Measurements from ENCODE around the gene RNF4.

Gene RNF4

GRCh38 chr4:2438822-2439718 is 29.8 kb upstream of the RNF4 start:
- DNase-seq: no peak

- DNase-seq: no peak
Observed at GRCh38 chr4:2441393-2442174, 27.3 kb upstream of the RNF4 start.

- no peak for DNase-seq
Observed at GRCh38 chr4:2442175-2442993, 26.5 kb upstream of the RNF4 start.

GRCh38 chr4:2443061-2443730 is 25.7 kb upstream of the RNF4 start:
- no peak for DNase-seq

GRCh38 chr4:2443956-2444740 is 24.8 kb upstream of the RNF4 start:
- DNase-seq: no peak

- no peak for DNase-seq
Observed at GRCh38 chr4:2445130-2445529, 23.8 kb upstream of the RNF4 start.

- no peak for DNase-seq
Observed at GRCh38 chr4:2445571-2445970, 23.3 kb upstream of the RNF4 start.

GRCh38 chr4:2446656-2447564 is 22.0 kb upstream of the RNF4 start:
- DNase-seq: no peak

- DNase-seq: no peak
Observed at GRCh38 chr4:2448589-2448988, 20.3 kb upstream of the RNF4 start.

GRCh38 chr4:2449051-2449450 is 19.9 kb upstream of the RNF4 start:
- DNase-seq: no peak

GRCh38 chr4:2449511-2450392 is 19.2 kb upstream of the RNF4 start:
- DNase-seq: no peak

GRCh38 chr4:2450394-2451035 is 18.4 kb upstream of the RNF4 start:
- DNase-seq: no peak

GRCh38 chr4:2451036-2451520 is 17.8 kb upstream of the RNF4 start:
- no peak for DNase-seq

GRCh38 chr4:2451821-2452785 is 16.8 kb upstream of the RNF4 start:
- DNase-seq: no peak

- DNase-seq: no peak
Observed at GRCh38 chr4:2457481-2458295, 11.2 kb upstream of the RNF4 start.

Measured in GOT3 (cell line).